H9 (cell line): Measurements from ENCODE around the gene TSPAN1. TPM values are rescaled to one million over a fixed set of nuclear protein-coding genes. Genes with fewer than 3 reads are reported as not detected.

Source experiments
- DNase-seq: peaks from one replicate; pipeline ENCODE4 v3.0.0-alpha.2; 2017
- H2AFZ ChIP-seq: one replicate; pipeline ENCODE4 v1.6.1; 2013; ENCODE audit warnings: mild to moderate bottlenecking, low read length, control low read depth, moderate library complexity
- H2AK5ac ChIP-seq: 2 replicates; pipeline ENCODE4 v1.6.1; 2013; ENCODE audit warnings: low read length, control low read depth, mixed read lengths; ENCODE audit not compliant: insufficient read length
- H2BK120ac ChIP-seq: one replicate; pipeline ENCODE4 v1.6.1; 2013; ENCODE audit warnings: low read depth, mild to moderate bottlenecking, low read length, control low read depth, inconsistent platforms; ENCODE audit not compliant: poor library complexity, severe bottlenecking
- H2BK12ac ChIP-seq: 2 replicates; pipeline ENCODE4 v1.6.1; 2013; ENCODE audit warnings: low read length, control low read depth, mixed read lengths, low read depth; ENCODE audit not compliant: insufficient read length
- H2BK15ac ChIP-seq: 2 replicates; pipeline ENCODE4 v1.6.1; 2013; ENCODE audit warnings: low read depth, low read length, control low read depth
- H2BK20ac ChIP-seq: one replicate; pipeline ENCODE4 v1.6.1; 2013; ENCODE audit warnings: low read depth, mild to moderate bottlenecking, low read length, control low read depth, inconsistent platforms; ENCODE audit not compliant: poor library complexity, severe bottlenecking
- H2BK5ac ChIP-seq: 2 replicates; pipeline ENCODE4 v1.6.1; 2013; ENCODE audit warnings: low read length, control low read depth, mixed read lengths; ENCODE audit not compliant: insufficient read length
- H3K14ac ChIP-seq: 2 replicates; pipeline ENCODE4 v1.6.1; 2013; ENCODE audit warnings: low read length, control low read depth; ENCODE audit not compliant: insufficient read depth
- H3K18ac ChIP-seq: 2 replicates; pipeline ENCODE4 v1.6.1; 2013; ENCODE audit warnings: low read depth, mild to moderate bottlenecking, mixed read lengths, low read length, control low read depth; ENCODE audit not compliant: insufficient read length
- H3K23ac ChIP-seq: 2 replicates; pipeline ENCODE4 v1.6.1; 2013; ENCODE audit warnings: low read length, control low read depth, mixed read lengths, low read depth; ENCODE audit not compliant: insufficient read length
- H3K23me2 ChIP-seq: 2 replicates; pipeline ENCODE4 v1.6.1; 2013; ENCODE audit warnings: low read depth, mild to moderate bottlenecking, mixed read lengths, low read length, control low read depth; ENCODE audit not compliant: insufficient read length, poor library complexity, severe bottlenecking
- H3K27ac ChIP-seq: 2 replicates; pipeline ENCODE4 v1.5.1; 2013; ENCODE audit warnings: low read length, control low read depth, mixed read lengths, low read depth; ENCODE audit not compliant: insufficient read length
- H3K27me3 ChIP-seq: 2 replicates; pipeline ENCODE4 v1.6.1; 2013; ENCODE audit warnings: low read length, control low read depth, inconsistent platforms; ENCODE audit not compliant: insufficient read depth
- H3K4ac ChIP-seq: 2 replicates; pipeline ENCODE4 v1.6.1; 2013; ENCODE audit warnings: low read depth, mild to moderate bottlenecking, control low read depth, inconsistent platforms, low read length, moderate library complexity
- H3K4me1 ChIP-seq: 2 replicates; pipeline ENCODE4 v1.6.1; 2013; ENCODE audit warnings: low read length, control low read depth, inconsistent platforms; ENCODE audit not compliant: insufficient read depth
- H3K4me2 ChIP-seq: 2 replicates; pipeline ENCODE4 v1.6.1; 2013; ENCODE audit warnings: low read length, control low read depth, mixed read lengths; ENCODE audit not compliant: insufficient read length, insufficient read depth
- H3K56ac ChIP-seq: 2 replicates; pipeline ENCODE4 v1.6.1; 2013; ENCODE audit warnings: low read depth, mild to moderate bottlenecking, mixed read lengths, low read length, control low read depth; ENCODE audit not compliant: insufficient read length
- H3K79me1 ChIP-seq: 2 replicates; pipeline ENCODE4 v1.6.1; 2013; ENCODE audit warnings: low read depth, mild to moderate bottlenecking, moderate library complexity, low read length, control low read depth, inconsistent platforms; ENCODE audit not compliant: insufficient read depth, poor library complexity, severe bottlenecking
- H3K79me2 ChIP-seq: 2 replicates; pipeline ENCODE4 v1.6.1; 2013; ENCODE audit warnings: low read length, control low read depth, inconsistent platforms; ENCODE audit not compliant: insufficient read depth
- H3K9ac ChIP-seq: 2 replicates; pipeline ENCODE4 v1.6.1; 2013; ENCODE audit warnings: low read length, control low read depth, mixed read lengths; ENCODE audit not compliant: insufficient read length; ENCODE audit errors: extremely low read depth
- H3K9me3 ChIP-seq: one replicate; pipeline ENCODE4 v1.6.1; 2013; ENCODE audit warnings: low read depth, low read length, inconsistent platforms; ENCODE audit not compliant: control insufficient read depth
- H3T11ph ChIP-seq: one replicate; pipeline ENCODE4 v1.6.1; 2013; ENCODE audit warnings: mild to moderate bottlenecking, low read length, control low read depth, inconsistent platforms
- H4K20me1 ChIP-seq: one replicate; pipeline ENCODE4 v1.6.1; 2013; ENCODE audit not compliant: control insufficient read depth, insufficient read length, insufficient read depth
- H4K5ac ChIP-seq: 2 replicates; pipeline ENCODE4 v1.6.1; 2013; ENCODE audit warnings: low read depth, mild to moderate bottlenecking, mixed read lengths, low read length, control low read depth; ENCODE audit not compliant: insufficient read length
- H4K8ac ChIP-seq: replicated peaks from 2 replicates; pipeline ENCODE4 v1.6.1; 2013; ENCODE audit warnings: low read length, control low read depth, mixed read lengths, low read depth; ENCODE audit not compliant: insufficient read length
- H4K91ac ChIP-seq: 2 replicates; pipeline ENCODE4 v1.6.1; 2013; ENCODE audit warnings: low read depth, mild to moderate bottlenecking, moderate library complexity, mixed read lengths, low read length, control low read depth; ENCODE audit not compliant: insufficient read length
- H3K27ac Mint-ChIP-seq, 3 experiments: 2 replicates in 2 of 3; 3 replicates in 1 of 3; pipeline ENCODE4 v1.8.0; 2020 to 2021; ENCODE audit warnings: mixed read lengths in 3 of 3, mild to moderate bottlenecking in 1 of 3, moderate library complexity in 1 of 3
- H3K27me3 Mint-ChIP-seq: 2 replicates; pipeline ENCODE4 v1.8.0; 2021; ENCODE audit warnings: low read depth, mild to moderate bottlenecking, moderate library complexity, mixed read lengths
- H3K36me3 Mint-ChIP-seq, 3 experiments: 2 replicates in 2 of 3; 3 replicates in 1 of 3; pipeline ENCODE4 v1.8.0; 2020 to 2021; ENCODE audit warnings: low read depth in 3 of 3, mixed read lengths in 3 of 3; ENCODE audit not compliant: insufficient read depth in 1 of 3
- H3K4me1 Mint-ChIP-seq, 2 experiments: 2 replicates each; pipeline ENCODE4 v1.8.0; 2020; ENCODE audit warnings: mixed read lengths in 2 of 2
- H3K4me3 Mint-ChIP-seq, 2 experiments: 2 replicates in 1 of 2; 3 replicates in 1 of 2; pipeline ENCODE4 v1.8.0; 2020 to 2021; ENCODE audit warnings: mild to moderate bottlenecking in 2 of 2, mixed read lengths in 2 of 2, moderate library complexity in 1 of 2
- H3K9me3 Mint-ChIP-seq, 2 experiments: 2 replicates in 1 of 2; 3 replicates in 1 of 2; pipeline ENCODE4 v1.8.0; 2020; ENCODE audit warnings: mild to moderate bottlenecking in 2 of 2, mixed read lengths in 2 of 2, moderate library complexity in 1 of 2
- CTCF ChIP-seq: fragments of 200-600 bp; sonication (generic); conservative IDR thresholded peaks from 3 replicates; pipeline ENCODE4 v1.8.0; 2021; ENCODE audit warnings: antibody characterized with exemption, mild to moderate bottlenecking
- WGBS: extraction: QIAGEN DNeasy Blood & Tissue Kit; methylation state at CpG from one replicate; pipeline ENCODE4 v1.1.7; 2013; ENCODE audit warnings: missing lambda C conversion rate, low lambda C conversion rate, mixed read lengths; ENCODE audit not compliant: insufficient read length; ENCODE audit errors: extremely low coverage; 5-methylcytosine and 5-hydroxymethylcytosine counted together
- total RNA-seq: library from RNA; stranded (reverse); gene quantifications from 2 replicates; pipeline ENCODE4 v1.2.1, GENCODE V29; 2021

TSPAN1 gene
- total RNA-seq, 1 experiment from 2014 or later = not detected

- no peak overlapping the region for H3K14ac ChIP-seq
- no peak overlapping the region for H3K4me3 Mint-ChIP-seq
- WGBS = no CpG with 5 or more reads among the region's 3 CpGs
Observed at GRCh38 chr1:46137916-46138315, 37.0 kb upstream of the TSPAN1 start.

More at GRCh38 chr1:46137916-46138315, 37.0 kb upstream of the TSPAN1 start:
- Histone ChIP-seq H2BK15ac (no peak overlapping the region), H4K8ac (no peak overlapping the region), H2BK12ac (no peak overlapping the region), H2AK5ac (no peak overlapping the region), H4K20me1 (no peaks in the 10 kb centered on the region), H3K79me2 (no peaks in the 10 kb centered on the region), H4K91ac (no peak overlapping the region), H3K4me2 (no peak overlapping the region), H3K56ac (no peak overlapping the region), H2BK120ac (no peak overlapping the region), H3K4ac (no peak overlapping the region), H2BK20ac (no peak overlapping the region), H3K79me1 (no peaks in the 10 kb centered on the region), H3K9me3 (no peaks in the 10 kb centered on the region), H3K27ac (no peak overlapping the region), H3K4me1 (peaks cover 6% of the 10 kb centered on the region; the same call in 1 of the 2 replicates), H4K5ac (no peak overlapping the region), H3K27me3 (no peaks in the 10 kb centered on the region; the same call in 1 of the 2 replicates), H3K18ac (no peak overlapping the region), H3K23ac (no peak overlapping the region), H3K23me2 (peaks cover 8% of the 10 kb centered on the region), H2BK5ac (no peak overlapping the region), H2AFZ (no peak overlapping the region), H3K9ac (no peak overlapping the region), H3T11ph (no peak overlapping the region)
- H3K27me3 Mint-ChIP-seq = peaks cover 13% of the 10 kb centered on the region
- H3K9me3 Mint-ChIP-seq = no peaks in the 10 kb centered on the region
- TF ChIP-seq CTCF = no peak
- H3K36me3 Mint-ChIP-seq = no peaks in the 10 kb centered on the region
- no peak for DNase-seq
- no peak overlapping the region for H3K27ac Mint-ChIP-seq
- H3K4me1 Mint-ChIP-seq = peaks cover 15 to 16% of the 10 kb centered on the region in 2 experiments
